ENCODE measurements around the gene ARID3C. TPM values are rescaled to one million over a fixed set of nuclear protein-coding genes. Genes with fewer than 3 reads are reported as not detected.

The ARID3C gene
- not detected in 2 replicates for total RNA-seq

GRCh38 chr9:34628656-34629490 lies at the start of gene ARID3C:
ARID3C (minus strand) TSS chr9:34629066; CDS start chr9:34628014, 1,052 bp downstream.

GRCh38 chr9:34662526-34663302 lies 33.8 kb upstream of the ARID3C start, which contains the start of gene CCL27:
CCL27 (minus strand) TSS chr9:34662657; CDS start chr9:34662633, 24 bp downstream.

GRCh38 chr9:34651876-34652601 lies 23.2 kb upstream of the ARID3C start, which contains the start of gene IL11RA:
IL11RA (plus strand) TSS chr9:34652185; CDS start chr9:34655218, 3,033 bp downstream.

GRCh38 chr9:34646211-34647083 lies 17.6 kb upstream of the ARID3C start, which contains the start of gene GALT:
GALT (plus strand) TSS chr9:34646675; CDS start chr9:34646705, 30 bp downstream.

GRCh38 chr9:34637356-34638137 lies 8.7 kb upstream of the ARID3C start, which contains the start of gene SIGMAR1:
SIGMAR1 (minus strand) TSS chr9:34637787; CDS start chr9:34637697, 90 bp downstream.

GRCh38 chr9:34620061-34620994 lies 8.5 kb downstream of the ARID3C start, which contains the start of gene DCTN3:
DCTN3 (minus strand) TSS chr9:34620495; CDS start chr9:34620464, 31 bp downstream.

GRCh38 chr9:34611811-34612787 lies 16.8 kb downstream of the ARID3C start, which contains the start of gene RPP25L:
RPP25L (minus strand) TSS chr9:34612097; CDS start chr9:34611296, 801 bp downstream.

GRCh38 chr9:34589636-34590380 lies 39.1 kb downstream of the ARID3C start, which contains the start of gene CNTFR:
CNTFR (minus strand) TSS chr9:34589724; CDS start chr9:34568981, 20,743 bp downstream.

Other genes starting within 250 kb of the ARID3C start
- 9.7 and 12.8 TPM in 2 replicates for gene FAM219A, start 170.5 kb downstream of the ARID3C start, total RNA-seq
- gene DNAI1, start 170.3 kb downstream of the ARID3C start, total RNA-seq = not detected in 2 replicates
- not detected in 2 replicates for gene ENHO, start 106.1 kb downstream of the ARID3C start, total RNA-seq
- gene CNTFR, start 39.3 kb downstream of the ARID3C start, total RNA-seq = 0.42 TPM in 1 of 2 replicates, not detected in the other
- gene RPP25L, start 17.0 kb downstream of the ARID3C start, total RNA-seq = 41.4 and 41.8 TPM in 2 replicates
- 90.6 and 152 TPM in 2 replicates for gene DCTN3, start 8.6 kb downstream of the ARID3C start, total RNA-seq
- 178 and 189 TPM in 2 replicates for gene SIGMAR1, start 8.7 kb upstream of the ARID3C start, total RNA-seq
- 15.4 and 21.8 TPM in 2 replicates for gene GALT, start 17.6 kb upstream of the ARID3C start, total RNA-seq
- 0.79 and 4.6 TPM in 2 replicates for gene IL11RA, start 23.1 kb upstream of the ARID3C start, total RNA-seq
- gene CCL27, start 33.6 kb upstream of the ARID3C start, total RNA-seq = 0.28 TPM in 1 of 2 replicates, not detected in the other
- not detected in 2 replicates for gene CCL19, start 62.2 kb upstream of the ARID3C start, total RNA-seq
- not detected in 2 replicates for gene CCL21, start 81.1 kb upstream of the ARID3C start, total RNA-seq

All from airway epithelial cell (primary cell).